ENCODE data around the gene PTGDR2. TPM values are rescaled to one million over a fixed set of nuclear protein-coding genes. Genes with fewer than 3 reads are reported as not detected.

The PTGDR2 gene
- total RNA-seq, 4 donors from 2014 or later, result 0.31 to 2.7 (median 0.85) TPM; not detected in 1

DNA sequence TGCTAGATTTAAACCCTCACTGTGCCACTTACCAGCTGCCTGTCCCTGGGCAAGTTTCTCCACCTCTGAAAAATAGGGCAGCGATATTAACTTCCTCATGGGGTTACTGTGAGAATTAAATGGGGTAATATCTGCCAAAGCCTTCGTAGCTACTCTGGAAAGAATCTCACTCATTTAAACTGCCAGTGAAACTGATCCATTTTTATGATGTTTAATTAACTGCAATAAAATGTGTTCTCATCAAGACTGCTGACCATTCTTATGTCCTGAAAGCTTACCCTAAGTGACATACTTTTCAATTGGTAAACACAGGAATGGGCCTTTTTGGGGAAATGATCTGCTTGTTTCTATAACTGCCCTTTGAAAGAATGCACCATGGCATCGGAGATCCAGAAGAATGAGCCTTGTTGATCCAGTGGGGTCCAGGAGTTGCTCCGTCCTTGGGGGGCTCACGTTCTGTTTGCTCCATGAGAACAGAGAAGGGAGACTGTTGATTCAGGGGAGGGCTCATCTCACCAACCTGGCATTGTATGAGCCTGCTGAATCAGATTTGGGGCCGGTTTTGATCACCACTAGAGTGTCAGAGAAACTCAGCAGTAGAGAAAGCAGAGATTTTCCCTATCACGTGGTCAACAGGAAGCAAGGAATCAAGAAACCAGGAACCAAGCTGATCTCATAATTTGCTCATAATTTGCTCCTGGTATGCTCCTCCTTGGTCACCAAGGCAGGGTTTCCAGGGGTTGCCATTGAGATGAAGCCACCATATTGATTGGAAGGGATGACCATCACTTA is 20.8 kb downstream of the PTGDR2 start:
- H3K27me3 ChIP-seq, result peaks cover 0 to 6% (median 0%) of the 10 kb centered on the region in 4 donors
- H3K4me3 ChIP-seq, result no peak overlapping the region
- no peaks in the 10 kb centered on the region for H3K9me3 ChIP-seq
- H3K36me3 ChIP-seq, result no peaks in the 10 kb centered on the region
- peaks cover 0 to 9% (median 0%) of the 10 kb centered on the region in 3 donors for H3K4me1 ChIP-seq
- H3K27ac ChIP-seq, result no peak overlapping the region
- WGBS, 2 donors, result 50 to 59% methylated on average over 5 to 6 of the region's 7 CpGs
- DNase-seq, result no peak
- intact Hi-C loops (cut with DNase I), result loop anchor here (5.0 kb wide), 1 partner anchor 62 kb away; no protein-coding TSS in a partner anchor
- TF ChIP-seq POLR2A (IDR thresholded peaks at IDR 0.05), result no peak
- TF ChIP-seq, protein P1, sequence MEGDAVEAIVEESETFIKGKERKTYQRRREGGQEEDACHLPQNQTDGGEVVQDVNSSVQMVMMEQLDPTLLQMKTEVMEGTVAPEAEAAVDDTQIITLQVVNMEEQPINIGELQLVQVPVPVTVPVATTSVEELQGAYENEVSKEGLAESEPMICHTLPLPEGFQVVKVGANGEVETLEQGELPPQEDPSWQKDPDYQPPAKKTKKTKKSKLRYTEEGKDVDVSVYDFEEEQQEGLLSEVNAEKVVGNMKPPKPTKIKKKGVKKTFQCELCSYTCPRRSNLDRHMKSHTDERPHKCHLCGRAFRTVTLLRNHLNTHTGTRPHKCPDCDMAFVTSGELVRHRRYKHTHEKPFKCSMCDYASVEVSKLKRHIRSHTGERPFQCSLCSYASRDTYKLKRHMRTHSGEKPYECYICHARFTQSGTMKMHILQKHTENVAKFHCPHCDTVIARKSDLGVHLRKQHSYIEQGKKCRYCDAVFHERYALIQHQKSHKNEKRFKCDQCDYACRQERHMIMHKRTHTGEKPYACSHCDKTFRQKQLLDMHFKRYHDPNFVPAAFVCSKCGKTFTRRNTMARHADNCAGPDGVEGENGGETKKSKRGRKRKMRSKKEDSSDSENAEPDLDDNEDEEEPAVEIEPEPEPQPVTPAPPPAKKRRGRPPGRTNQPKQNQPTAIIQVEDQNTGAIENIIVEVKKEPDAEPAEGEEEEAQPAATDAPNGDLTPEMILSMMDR (IDR thresholded peaks at IDR 0.05), result no peak

DNA sequence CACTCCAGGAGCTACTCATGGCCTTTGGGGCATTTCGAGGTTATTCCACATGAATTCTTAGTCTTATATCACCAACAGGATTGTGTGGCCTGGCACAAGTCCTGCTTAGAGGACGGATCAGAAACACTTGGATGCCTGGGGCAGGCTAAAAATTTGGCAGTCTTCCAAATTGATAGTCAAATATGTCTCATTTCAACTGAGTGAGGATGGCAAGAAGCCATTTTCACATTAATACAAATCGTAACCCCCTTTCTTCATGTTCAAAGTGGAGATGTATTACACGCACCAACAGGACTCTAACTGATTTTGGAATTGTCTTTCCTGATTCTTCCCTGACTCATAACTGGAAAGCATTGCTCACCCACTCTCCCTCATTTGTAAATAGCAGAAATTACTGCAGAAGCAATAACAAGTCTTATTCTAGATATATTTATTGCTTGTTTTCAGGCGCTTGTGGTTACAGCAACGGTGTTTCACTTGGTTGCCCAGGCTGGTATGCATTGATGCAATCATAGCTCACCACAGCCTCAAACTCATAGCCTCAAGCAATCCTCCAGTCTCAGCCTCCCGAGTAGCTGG is 24.2 kb downstream of the PTGDR2 start:
- H3K9me3 ChIP-seq, result no peaks in the 10 kb centered on the region
- peaks cover 0 to 8% (median 0%) of the 10 kb centered on the region in 3 donors for H3K4me1 ChIP-seq
- no peak overlapping the region for H3K4me3 ChIP-seq
- 30% methylated on average over 7 of the region's 7 CpGs for WGBS, 2 donors
- peaks cover 0 to 6% (median 0%) of the 10 kb centered on the region in 4 donors for H3K27me3 ChIP-seq
- H3K36me3 ChIP-seq, result no peaks in the 10 kb centered on the region
- TF ChIP-seq, protein P1 (IDR thresholded peaks at IDR 0.05), result no peak
- no peak for TF ChIP-seq POLR2A (IDR thresholded peaks at IDR 0.05)
- intact Hi-C loops (cut with DNase I), result no loop called here
- DNase-seq, result no peak
- H3K27ac ChIP-seq, result no peak overlapping the region

DNA sequence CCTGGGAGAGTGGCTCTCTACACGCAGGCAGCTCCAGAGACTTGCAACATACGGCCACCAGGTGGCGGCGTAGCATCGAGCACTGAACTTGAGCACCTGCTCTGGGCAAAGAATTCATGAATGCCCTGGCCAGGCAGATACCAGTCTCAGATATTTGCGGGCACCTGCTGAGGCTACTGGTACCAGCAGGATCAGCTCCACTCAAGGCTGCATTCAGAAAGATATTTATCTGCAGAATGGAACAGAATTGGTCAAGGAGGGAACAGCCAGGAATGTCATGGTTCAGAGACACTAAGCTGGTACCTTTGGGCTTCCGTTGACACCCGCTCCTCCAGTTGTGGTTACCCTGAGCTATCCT is 24.6 kb downstream of the PTGDR2 start:
- H3K9me3 ChIP-seq, result no peaks in the 10 kb centered on the region
- peak; percentile 43 for DNase-seq
- no peak for TF ChIP-seq POLR2A (IDR thresholded peaks at IDR 0.05)
- TF ChIP-seq, protein P1 (IDR thresholded peaks at IDR 0.05), result peak; percentile 91 to 98 (median 94)
- peaks cover 0 to 8% (median 0%) of the 10 kb centered on the region in 3 donors for H3K4me1 ChIP-seq
- H3K27ac ChIP-seq, result no peak overlapping the region
- H3K27me3 ChIP-seq, result peaks cover 0 to 6% (median 0%) of the 10 kb centered on the region in 4 donors
- intact Hi-C loops (cut with DNase I), result no loop called here
- H3K36me3 ChIP-seq, result no peaks in the 10 kb centered on the region
- H3K4me3 ChIP-seq, result no peak overlapping the region
- 8 to 18% methylated on average over 8 of the region's 8 CpGs for WGBS, 2 donors

GRCh38 chr11:60830478-60831142 is 25.1 kb downstream of the PTGDR2 start:
- Histone ChIP-seq H3K9me3 (no peaks in the 10 kb centered on the region), H3K27me3 (peaks cover 0 to 6% (median 0%) of the 10 kb centered on the region in 4 donors), H3K27ac (no peak overlapping the region), H3K4me3 (no peak overlapping the region), H3K36me3 (no peaks in the 10 kb centered on the region), H3K4me1 (peaks cover 0 to 8% (median 0%) of the 10 kb centered on the region in 3 donors)
- intact Hi-C loops (cut with DNase I), result no loop called here
- no peak for DNase-seq
- 33 to 45% methylated on average over 7 of the region's 10 CpGs for WGBS, 2 donors
- TF ChIP-seq, protein P1 (IDR thresholded peaks at IDR 0.05), result no peak
- no peak for TF ChIP-seq POLR2A (IDR thresholded peaks at IDR 0.05)

GRCh38 chr11:60825790-60826189 is 30.0 kb downstream of the PTGDR2 start:
- WGBS, 2 donors, result 75 to 76% methylated on average over 3 to 4 of the region's 6 CpGs
- no peak for DNase-seq
- H3K36me3 ChIP-seq, result no peaks in the 10 kb centered on the region
- TF ChIP-seq POLR2A (IDR thresholded peaks at IDR 0.05), result no peak
- TF ChIP-seq, protein P1 (IDR thresholded peaks at IDR 0.05), result no peak
- H3K27me3 ChIP-seq, result no peaks in the 10 kb centered on the region
- H3K27ac ChIP-seq, result no peak overlapping the region
- H3K4me3 ChIP-seq, result no peak overlapping the region
- no peaks in the 10 kb centered on the region for H3K9me3 ChIP-seq
- intact Hi-C loops (cut with DNase I), result loop anchor here (10.0 kb wide), 2 partner anchors 299 to 359 kb away; no protein-coding TSS in a partner anchor
- H3K4me1 ChIP-seq, result peaks cover 0 to under 1% (median 0%) of the 10 kb centered on the region in 3 donors

Data from esophagus squamous epithelium (tissue), 5 donors.